Measurements from ENCODE around the gene DCST1. TPM values are rescaled to one million over a fixed set of nuclear protein-coding genes. Genes with fewer than 3 reads are reported as not detected.

DCST1 gene
- total RNA-seq, 1 donor from 2014 or later: not detected

GRCh38 chr1:155024315-155024714, 9.3 kb upstream of the DCST1 start:
- Histone ChIP-seq H3K27me3 (ENCODE audit: control insufficient read depth, insufficient read depth, low read length) (no peaks in the 10 kb centered on the region), H3K4me3 (ENCODE audit: low read depth, low read length) (no peak overlapping the region), H3K36me3 (ENCODE audit: control insufficient read depth, insufficient read depth, low read length) (no peaks in the 10 kb centered on the region)
- DNase-seq (ENCODE audit: low read depth) (no peak), FAIRE-seq (no peak)
- TF ChIP-seq, protein P1, sequence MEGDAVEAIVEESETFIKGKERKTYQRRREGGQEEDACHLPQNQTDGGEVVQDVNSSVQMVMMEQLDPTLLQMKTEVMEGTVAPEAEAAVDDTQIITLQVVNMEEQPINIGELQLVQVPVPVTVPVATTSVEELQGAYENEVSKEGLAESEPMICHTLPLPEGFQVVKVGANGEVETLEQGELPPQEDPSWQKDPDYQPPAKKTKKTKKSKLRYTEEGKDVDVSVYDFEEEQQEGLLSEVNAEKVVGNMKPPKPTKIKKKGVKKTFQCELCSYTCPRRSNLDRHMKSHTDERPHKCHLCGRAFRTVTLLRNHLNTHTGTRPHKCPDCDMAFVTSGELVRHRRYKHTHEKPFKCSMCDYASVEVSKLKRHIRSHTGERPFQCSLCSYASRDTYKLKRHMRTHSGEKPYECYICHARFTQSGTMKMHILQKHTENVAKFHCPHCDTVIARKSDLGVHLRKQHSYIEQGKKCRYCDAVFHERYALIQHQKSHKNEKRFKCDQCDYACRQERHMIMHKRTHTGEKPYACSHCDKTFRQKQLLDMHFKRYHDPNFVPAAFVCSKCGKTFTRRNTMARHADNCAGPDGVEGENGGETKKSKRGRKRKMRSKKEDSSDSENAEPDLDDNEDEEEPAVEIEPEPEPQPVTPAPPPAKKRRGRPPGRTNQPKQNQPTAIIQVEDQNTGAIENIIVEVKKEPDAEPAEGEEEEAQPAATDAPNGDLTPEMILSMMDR (IDR thresholded peaks at IDR 0.05; ENCODE audit: insufficient read depth, low read length, severe bottlenecking): no peak

DNA sequence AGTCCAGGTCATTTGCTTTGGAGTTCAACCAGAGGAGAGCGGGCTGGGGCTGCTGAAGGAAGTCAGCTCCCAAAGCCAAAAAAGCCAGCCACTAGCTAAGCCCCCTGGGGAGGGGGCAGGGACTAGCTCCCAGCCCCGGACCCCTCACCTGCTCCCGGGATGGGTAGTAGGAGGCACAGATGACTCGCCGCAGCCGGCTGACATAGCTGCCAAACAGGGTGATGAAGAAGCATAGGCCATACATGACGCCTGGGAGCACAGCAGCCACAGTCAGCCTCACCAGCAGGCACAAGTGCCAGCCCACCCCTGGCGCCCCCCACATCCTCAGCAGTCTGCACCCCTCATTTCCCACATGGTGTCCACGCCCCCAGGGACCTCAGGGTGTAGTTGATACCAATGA, 7.5 kb upstream of the DCST1 start:
- TF ChIP-seq, protein P1 (IDR thresholded peaks at IDR 0.05; ENCODE audit: insufficient read depth, low read length, severe bottlenecking): no peak
- H3K4me3 ChIP-seq (ENCODE audit: low read depth, low read length): no peak overlapping the region
- FAIRE-seq (no peak), DNase-seq (ENCODE audit: low read depth) (peak; percentile 44)
- no peaks in the 10 kb centered on the region for H3K27me3 ChIP-seq (ENCODE audit: control insufficient read depth, insufficient read depth, low read length)
- H3K36me3 ChIP-seq (ENCODE audit: control insufficient read depth, insufficient read depth, low read length): no peaks in the 10 kb centered on the region

DNA sequence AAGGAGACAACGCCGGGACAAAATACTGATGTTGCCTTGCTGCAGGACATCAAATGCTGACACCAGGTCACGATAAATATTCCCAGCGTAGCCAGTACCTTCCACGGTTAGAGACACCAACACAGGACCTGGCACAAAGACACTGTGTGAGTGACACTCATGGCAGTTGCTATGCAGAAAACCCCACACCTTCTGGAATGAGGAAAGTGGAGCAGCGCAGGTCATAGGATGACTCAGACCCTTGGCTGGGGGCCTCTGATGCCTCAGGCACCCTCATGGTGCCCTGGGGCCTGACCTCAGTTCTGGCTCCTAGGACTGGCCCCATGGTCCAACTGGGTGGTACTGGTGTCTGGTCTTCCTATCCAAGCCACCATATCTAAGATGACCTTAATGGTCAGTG, 7.0 kb upstream of the DCST1 start:
- DNase-seq (ENCODE audit: low read depth) (peak; percentile 52), FAIRE-seq (peak; percentile 43)
- Histone ChIP-seq H3K4me3 (ENCODE audit: low read depth, low read length) (no peak overlapping the region), H3K27me3 (ENCODE audit: control insufficient read depth, insufficient read depth, low read length) (no peaks in the 10 kb centered on the region), H3K36me3 (ENCODE audit: control insufficient read depth, insufficient read depth, low read length) (no peaks in the 10 kb centered on the region)
- TF ChIP-seq, protein P1 (IDR thresholded peaks at IDR 0.05; ENCODE audit: insufficient read depth, low read length, severe bottlenecking): no peak

- FAIRE-seq (no peak), DNase-seq (ENCODE audit: low read depth) (no peak)
- TF ChIP-seq, protein P1 (IDR thresholded peaks at IDR 0.05; ENCODE audit: insufficient read depth, low read length, severe bottlenecking): no peak
- Histone ChIP-seq H3K4me3 (ENCODE audit: low read depth, low read length) (no peak overlapping the region), H3K36me3 (ENCODE audit: control insufficient read depth, insufficient read depth, low read length) (no peaks in the 10 kb centered on the region), H3K27me3 (ENCODE audit: control insufficient read depth, insufficient read depth, low read length) (no peaks in the 10 kb centered on the region)
These were observed 3.9 kb upstream of the DCST1 start for GRCh38 chr1:155029513-155030242.

DNA sequence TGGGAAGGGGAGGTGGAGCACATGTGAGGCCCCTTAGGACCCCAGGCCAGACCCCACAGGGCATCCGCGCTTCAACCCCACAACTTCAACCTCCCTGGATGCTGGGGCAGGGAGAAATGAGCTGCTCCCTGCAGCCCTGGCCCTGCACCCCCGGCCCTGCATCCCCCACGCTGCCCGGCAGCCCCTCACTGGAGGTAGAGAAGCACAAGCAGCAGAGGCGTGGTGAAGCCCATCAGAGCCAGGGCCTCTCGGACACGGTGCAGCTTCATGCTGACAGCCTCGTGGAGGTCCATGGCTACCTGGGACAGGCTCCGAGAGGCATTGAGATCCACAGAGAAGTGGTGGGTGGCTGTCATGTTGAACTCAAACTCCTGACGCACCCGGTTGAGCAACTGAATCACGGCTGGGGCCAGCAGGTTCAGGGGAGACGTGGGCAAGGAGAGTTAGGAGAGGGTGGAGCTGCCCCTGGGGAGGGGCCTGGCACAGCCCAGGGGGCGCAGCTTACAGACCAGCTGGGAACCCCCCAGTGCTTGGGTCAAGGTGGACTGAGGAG, 3.3 kb upstream of the DCST1 start:
- TF ChIP-seq, protein P1 (IDR thresholded peaks at IDR 0.05; ENCODE audit: insufficient read depth, low read length, severe bottlenecking): no peak
- Histone ChIP-seq H3K27me3 (ENCODE audit: control insufficient read depth, insufficient read depth, low read length) (no peaks in the 10 kb centered on the region), H3K36me3 (ENCODE audit: control insufficient read depth, insufficient read depth, low read length) (no peaks in the 10 kb centered on the region), H3K4me3 (ENCODE audit: low read depth, low read length) (no peak overlapping the region)
- DNase-seq (ENCODE audit: low read depth) (no peak), FAIRE-seq (no peak)
